ENCODE data around the gene KCNK1.
"Not testable (repeated sequence)": the region's sequence is repeated elsewhere in the genome, so short reads cannot be mapped to it uniquely, and the experiment has no call there.

KCNK1 gene

DNA sequence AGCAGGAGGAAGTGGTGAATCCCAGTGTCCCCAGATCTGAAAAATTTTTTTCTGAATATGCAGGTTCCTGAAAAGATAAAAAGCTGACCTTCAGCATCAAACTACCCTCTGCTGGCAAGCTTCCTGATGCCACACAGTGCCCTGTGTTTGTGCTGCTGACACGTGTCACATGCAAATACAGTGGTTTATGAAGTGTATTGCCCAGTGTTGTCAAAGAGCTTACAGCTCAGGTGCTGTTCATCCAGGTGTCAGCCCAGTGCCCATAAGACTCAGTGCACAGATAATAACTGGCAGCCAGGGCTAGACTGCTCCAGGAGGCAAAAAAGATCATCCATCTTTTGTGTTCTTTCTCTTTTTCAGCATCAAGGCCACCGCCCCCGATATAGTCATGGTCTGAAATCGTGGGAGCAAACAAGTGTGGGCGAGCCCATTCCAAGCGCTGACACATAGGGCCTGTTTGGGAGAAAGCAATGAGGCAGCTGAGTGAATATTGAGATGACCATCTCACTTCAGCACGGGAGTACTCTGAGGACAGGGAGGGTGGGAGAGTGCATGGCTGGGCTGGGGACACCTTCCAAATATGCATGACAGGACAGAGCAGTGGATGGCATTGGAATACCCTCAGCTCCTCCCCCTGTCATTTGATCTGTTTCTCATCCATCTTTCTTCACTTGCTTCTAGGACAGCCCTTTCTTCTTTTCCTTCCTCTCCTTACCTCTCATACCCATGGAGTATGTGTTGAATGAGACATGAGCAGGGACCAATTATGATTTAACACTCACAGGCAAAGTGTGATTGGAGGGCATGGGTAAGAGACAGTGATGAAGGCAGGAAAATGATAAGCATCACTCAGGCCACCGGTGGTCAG lies 6.4 kb upstream of the KCNK1 start:
- DNase-seq (ENCODE audit: low read depth): no peak

DNA sequence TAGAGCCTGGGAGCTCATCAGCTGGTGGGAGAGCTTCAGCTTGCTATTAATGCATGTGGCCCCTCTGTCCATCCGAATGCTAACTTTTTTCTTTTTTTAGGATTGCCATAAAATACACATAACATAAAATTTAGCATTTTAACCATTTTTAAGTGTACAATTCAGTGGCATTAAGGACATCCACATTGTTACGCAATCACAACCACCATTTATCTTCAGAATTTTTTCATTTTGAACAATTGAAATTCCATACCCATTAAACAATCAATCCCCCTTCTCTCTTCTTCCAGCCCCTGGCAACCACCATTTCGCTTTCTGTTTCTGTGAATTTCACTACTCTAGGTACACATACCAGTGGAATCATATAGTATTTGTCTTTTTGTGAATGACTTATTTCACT lies 4.9 kb upstream of the KCNK1 start:
- DNase-seq (ENCODE audit: low read depth): no peak

DNA sequence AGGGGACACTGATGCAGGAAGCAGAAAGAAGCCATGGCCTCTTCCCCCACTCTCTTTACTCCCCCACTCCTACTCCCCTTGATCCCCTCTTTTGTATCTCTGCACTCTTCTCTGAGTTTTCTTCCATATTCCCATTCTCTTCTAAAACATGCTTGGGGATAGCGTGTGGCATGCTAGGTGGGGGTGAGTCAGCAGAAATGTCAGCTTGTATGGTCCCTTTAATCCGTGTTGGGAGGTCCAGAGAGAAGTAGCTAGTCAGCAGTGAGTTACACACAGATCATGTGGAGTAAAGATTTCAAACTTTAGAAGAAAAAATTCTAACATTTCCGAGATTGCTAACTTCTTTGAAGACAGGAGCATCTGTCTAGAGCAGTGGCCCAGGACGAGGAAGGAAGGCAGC lies 4.0 kb upstream of the KCNK1 start:
- DNase-seq (ENCODE audit: low read depth): no peak

DNA sequence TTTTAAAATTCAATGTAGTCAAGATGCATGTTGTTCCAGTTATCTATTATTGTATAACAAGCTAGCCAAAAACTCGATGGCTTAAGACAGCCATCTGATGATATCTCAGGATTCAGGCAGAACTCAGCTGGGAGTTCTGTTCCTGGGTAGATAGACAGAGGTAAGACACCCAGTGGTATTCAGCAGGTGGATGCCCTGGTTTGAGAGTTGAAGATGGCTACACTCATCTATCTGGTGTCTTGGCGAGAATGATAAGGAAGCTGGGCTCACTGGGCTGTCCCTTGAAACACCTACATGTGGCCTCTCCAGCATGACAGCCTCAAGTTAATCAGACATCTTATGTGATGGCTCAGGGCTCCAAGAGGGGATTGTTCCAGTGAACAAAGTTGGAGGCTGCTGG lies 3.3 kb upstream of the KCNK1 start:
- no peak for DNase-seq (ENCODE audit: low read depth)

DNA sequence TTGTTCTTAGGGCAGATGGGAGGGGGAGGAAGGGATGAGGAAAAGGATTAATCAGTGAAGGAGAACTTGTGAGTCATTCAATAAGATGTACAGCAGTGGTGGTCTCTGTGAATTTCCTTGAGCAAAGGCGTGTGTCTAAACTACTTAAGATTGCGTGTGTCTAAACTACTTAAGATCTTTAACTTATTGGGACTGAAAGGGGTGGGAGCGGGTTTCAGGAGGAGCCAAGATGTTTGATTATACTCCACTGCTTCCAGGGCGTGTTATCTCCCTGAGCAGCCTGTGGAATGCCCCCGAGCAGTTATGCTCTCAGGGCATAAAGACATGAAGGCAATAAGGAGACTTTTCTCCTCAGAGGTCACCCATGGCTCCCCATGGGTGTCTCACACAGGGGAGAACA lies 2.5 kb upstream of the KCNK1 start:
- DNase-seq (ENCODE audit: low read depth): not testable (repeated sequence)

DNA sequence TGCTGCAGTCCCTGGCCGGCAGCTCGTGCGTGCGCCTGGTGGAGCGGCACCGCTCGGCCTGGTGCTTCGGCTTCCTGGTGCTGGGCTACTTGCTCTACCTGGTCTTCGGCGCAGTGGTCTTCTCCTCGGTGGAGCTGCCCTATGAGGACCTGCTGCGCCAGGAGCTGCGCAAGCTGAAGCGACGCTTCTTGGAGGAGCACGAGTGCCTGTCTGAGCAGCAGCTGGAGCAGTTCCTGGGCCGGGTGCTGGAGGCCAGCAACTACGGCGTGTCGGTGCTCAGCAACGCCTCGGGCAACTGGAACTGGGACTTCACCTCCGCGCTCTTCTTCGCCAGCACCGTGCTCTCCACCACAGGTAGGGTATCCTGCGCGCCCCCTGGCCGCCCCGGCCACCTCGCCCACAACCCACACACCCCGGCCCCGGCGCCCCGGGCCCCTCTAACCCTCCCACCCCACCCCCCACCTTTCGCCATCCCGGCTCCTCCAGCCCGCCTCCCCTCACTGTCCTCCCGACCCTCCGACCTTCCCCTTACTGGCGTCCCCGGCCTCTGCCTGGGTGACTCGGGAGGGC lies 352 bp downstream of the KCNK1 start:
- DNase-seq (ENCODE audit: low read depth): no peak

DNA sequence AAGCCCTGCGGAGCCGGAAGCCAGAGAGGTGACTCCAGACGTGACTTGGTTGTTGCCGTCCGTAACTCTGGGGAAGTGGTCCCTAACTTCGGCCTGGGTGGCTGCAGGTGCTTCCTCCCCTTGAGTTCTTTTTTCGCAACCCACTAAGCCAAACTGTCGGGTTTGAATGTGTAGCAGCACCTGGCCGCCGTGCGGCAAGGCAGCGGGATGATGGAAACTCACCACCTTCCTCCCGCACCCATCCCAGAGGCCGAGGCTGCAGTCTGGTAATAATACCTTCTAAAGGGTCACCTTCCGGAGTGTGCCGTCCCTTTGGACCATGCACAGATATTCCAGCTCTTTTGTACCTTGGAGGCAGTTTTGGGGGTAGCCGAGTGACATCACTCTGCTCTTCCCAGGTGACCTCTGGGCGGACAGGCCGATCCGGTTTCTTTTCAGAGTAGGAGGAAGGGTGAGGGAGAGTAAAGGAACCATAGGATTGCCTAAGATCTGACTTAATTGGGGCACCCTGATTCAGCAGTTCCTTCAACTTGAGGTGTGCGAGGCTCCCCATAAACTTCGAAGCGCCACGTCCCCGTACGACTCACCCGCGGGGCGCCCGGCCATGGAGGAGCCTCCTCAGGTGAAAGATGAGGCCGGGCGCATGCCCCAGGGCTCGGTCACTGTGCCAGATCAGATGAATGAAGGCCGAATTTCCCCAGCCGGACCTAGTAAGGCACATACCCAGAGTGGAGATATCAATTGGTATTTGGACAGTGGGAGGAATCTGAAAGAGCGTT lies 1.0 kb downstream of the KCNK1 start:
- DNase-seq (ENCODE audit: low read depth): no peak

DNA sequence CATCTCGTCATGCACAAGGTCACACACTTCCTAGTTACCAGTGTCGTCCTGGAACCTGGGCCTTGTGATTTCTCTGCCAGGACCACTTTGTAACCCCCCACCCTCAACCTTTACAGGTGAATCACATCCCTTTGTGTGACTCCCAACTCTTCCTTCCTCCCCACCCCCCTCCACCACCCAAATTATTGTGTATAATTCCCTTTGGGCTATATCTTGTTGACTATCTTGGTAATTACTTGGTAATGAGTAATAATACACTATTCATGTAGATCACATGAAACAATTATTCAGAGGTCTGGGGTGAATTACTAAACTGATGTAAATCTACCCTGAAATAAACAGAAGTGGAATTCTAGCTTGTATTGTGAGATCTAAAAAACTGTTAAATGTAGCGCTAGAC lies 1.7 kb downstream of the KCNK1 start:
- no peak for DNase-seq (ENCODE audit: low read depth)

DNA sequence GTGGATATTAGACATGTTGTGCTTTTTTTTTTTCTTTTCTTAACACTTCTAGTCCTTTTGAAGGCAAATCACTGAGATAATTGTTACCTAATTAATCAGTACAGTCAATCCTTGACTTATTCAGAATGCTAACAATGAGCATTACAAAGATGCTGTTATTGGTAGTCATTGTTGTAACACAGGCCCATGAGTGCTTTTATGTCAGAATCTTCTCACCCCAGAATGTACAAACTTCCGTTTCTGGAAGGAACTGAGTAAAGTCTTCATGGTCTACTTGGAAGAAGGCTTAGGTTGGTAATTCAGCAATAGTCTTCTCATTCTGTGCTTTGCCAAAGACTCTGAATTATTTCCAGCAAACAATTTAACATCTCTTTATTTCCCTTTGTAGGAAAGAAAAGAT lies 3.1 kb downstream of the KCNK1 start:
- DNase-seq (ENCODE audit: low read depth): no peak

DNA sequence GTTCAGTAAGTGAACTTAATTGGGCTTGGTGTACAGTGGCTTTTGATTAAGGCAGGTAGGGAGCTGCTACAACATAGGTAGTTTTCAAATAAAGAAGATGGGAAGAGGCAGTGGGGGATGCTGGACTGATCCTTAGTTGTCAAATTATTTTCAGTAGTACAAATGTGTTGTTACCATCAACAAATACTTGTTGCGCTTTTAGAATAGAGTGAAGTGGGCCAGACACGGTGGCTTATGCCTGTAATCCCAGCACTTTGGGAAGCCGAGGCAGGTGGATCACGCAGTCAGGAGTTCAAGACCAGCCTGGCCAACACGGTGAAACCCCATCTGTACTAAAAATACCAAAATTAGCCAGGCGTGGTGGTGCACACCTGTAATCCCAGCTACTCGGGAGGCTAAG lies 5.5 kb downstream of the KCNK1 start:
- DNase-seq (ENCODE audit: low read depth): not testable (repeated sequence)

DNA sequence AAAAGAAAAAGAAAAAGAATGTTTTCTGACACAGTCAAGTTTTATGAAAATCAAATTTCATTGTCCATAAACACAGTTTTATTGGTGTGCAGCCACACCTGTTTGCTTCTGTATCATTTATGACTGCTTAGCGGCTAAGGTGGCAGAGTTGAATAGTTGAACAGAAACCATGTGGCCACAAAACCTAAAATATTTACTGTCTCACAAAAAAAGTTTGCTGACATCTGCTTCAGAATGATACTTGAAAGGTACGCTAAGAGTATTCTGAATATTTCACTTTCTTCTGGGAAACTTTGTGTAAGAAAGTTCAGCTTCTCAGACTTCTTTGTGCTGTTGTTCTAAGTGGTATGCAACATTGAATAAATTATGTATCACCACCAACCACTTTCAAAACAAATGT lies 6.2 kb downstream of the KCNK1 start:
- no peak for DNase-seq (ENCODE audit: low read depth)

DNA sequence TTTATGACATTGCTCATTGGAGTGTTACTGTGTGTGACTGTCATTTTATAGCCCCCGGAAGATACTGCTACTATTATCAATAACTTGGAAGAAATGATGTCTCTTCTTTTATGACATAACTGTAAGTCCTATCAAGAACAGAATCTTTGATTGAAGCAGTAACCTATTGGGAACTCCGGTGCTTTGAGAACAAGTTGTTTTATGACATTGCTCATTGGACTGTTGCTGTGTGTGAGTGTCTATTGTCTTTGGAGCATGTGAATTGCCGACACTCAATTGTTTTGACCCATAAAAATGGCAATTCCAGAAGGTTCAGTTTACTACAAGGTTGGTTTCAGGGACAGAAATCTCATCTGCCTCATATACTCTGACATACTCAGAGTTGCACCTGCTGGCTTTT lies 8.0 kb downstream of the KCNK1 start:
- no peak for DNase-seq (ENCODE audit: low read depth)

DNA sequence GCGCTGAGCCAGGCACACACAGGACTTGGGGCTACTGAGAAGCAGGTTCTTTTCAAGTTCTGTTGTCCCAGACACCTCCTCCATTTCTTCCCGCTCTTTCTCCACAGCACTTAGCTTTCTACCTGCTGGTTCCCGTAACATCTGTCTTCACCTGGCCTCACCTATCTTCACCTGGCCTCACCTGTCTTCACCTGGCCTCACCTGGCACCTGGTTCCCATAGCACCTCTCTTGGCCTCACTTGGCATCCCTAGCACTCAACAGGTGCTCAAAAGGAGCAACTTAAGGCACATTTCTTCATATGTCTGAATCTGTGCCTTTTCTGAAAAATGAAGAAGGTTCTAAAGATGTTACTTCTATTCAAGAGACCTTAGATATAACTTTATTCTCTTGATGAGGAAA lies 10.4 kb downstream of the KCNK1 start:
- no peak for DNase-seq (ENCODE audit: low read depth)

DNA sequence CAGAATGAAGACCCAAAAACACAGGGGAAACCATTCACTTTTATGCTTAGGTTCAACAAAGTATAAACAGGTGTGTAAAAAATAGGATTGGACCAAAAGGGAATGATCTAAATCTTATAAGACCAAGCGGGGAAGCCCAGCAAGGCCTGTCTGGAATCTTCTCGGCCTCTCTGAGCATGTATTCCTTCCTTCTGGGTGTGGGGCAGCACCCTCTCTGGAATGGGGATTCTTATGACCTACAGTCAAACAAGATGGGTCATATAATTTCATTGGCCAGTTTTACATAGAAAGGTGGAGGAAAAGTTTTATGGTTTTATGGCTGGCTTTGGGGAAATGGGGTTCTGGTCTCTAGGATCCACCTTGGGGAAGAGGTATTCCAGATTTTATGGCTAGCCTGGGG lies 11.2 kb downstream of the KCNK1 start:
- no peak for DNase-seq (ENCODE audit: low read depth)

DNA sequence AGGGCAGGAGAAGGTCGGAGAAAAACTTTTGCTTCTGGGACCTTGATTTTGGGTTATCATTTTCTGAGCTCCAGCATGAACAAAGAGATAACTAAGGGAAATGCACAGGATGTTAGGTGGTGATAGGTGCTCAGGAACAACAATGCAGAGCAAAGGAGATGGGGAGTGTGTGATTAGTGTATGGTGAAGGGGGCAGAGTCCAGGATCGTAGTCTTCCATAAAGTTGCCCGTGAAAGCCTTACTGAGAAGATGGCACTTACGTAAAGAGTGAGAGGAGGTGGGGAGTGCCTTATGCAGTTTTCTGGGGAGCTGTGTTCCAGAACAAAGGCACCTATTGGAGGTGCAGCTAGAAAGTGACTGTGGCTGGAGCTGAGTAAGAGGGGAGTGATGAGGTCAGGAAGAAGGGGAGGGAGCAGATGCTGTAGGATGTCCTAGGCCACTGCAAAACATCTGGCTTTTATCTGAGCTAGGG lies 11.6 kb downstream of the KCNK1 start:
- no peak for DNase-seq (ENCODE audit: low read depth)

DNA sequence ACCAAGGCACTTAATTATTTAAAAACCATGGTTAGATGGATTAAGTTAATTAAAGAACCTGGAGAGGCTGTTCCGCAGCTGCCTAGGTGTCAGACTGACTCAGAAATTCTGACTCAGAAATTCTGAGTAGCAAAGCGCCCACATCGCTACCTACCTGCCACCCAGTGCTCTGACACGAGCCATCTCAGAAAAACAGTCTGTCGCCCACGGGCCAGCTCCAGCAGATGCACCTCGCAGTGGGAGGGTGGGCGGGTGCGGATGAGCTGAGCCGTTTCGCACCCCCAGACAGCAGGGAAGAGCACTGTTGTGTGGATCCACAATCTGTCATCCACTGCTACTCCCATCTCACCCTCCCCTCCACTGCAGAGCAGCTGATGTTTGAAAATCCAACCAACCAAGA lies 13.5 kb downstream of the KCNK1 start:
- DNase-seq (ENCODE audit: low read depth): no peak

DNA sequence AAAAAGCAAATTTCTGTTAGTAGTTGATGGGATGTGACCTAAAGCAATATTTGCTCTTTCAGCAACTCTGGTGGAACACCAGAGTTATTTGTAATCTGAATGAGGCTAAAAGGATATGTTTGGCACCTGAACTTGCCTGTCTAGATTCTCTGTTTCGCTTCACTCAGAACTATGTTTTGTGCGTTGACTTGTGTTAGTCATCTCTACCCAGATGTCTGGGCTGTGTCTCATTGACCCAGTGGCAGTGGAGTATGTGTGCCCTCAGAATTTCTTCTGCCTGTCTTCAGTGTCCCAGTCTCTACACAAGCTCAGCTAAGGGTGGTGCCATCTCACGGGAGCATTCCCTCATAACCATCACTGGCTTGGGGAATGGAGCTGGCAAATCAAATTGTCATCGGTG lies 13.9 kb downstream of the KCNK1 start:
- DNase-seq (ENCODE audit: low read depth): no peak

DNA sequence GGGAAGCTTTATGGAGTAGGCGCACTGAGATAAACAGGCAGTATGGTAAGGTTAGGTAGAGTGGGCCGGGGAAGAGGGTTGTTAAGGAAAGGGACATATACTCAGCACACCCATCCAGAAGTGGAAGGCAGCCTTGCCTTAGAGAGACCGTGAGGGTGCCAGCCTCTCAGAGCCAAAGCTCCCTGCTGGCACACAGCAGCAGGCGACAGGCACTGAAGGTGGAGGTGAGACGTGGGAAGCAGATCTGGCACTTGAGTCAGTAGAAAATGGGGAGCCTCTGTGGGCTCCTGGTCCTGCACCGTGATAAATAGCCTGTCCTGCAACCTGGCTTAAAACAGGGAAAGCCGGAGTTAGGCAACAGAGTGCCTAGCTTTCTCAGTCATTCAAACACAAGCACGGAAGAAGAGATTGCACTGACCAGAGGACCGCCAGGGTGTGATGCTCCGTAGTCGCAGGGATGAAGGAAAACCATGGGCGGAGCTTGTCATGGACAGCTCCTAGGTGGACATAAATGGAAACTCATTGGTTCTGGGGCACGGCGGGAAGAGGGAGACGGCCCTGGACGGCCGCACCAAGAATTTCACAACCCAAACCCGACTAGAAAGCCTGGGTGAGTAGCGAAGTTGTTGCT lies 15.5 kb downstream of the KCNK1 start:
- no peak for DNase-seq (ENCODE audit: low read depth)

DNA sequence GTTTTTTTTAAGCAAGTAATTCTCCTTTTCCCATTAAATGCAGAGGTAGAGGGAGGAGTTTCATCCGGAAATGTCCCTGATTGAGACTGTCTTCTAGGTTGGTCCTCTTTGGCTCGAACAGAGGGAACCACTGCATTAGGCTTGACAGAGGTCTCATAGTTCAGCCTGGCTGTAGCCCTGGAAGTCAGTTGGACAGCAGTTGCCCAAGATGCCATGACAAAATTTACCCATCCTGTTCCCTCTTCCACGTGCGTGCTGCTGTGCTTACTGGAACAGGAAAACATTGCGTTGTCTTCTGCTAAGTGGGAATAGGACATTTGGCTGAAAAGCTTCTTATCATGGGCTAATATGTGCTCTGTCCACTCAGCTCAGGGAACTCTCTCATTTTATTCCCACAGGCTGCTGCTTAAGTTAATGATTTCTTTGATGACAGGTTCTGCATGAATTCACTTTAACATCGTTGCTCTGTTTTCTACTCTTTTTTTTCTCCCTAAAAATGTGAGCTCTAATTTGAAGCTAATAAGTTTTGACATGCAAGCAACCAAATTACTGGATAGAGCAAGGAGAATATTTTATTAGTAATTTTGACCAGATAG lies 18.0 kb downstream of the KCNK1 start:
- DNase-seq (ENCODE audit: low read depth): no peak

DNA sequence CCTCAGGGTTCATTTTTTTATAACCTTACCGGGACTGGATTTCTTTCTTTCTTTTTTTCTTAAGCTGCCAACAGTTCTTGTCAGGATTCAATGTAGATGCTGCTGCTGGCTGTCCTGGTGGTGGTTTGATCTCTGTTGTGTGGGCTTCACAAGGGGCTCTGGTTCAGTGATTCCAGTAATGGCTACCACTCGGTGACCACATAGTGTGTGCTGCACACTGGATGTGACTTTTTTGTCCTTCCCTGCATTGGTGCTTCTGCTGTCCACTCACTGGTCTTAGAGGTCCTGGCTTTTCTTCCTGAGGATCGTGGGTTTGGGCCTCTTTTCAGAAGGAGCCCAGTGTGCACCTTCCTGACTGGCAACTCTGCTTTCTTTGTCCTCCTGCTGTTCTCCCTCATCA lies 18.5 kb downstream of the KCNK1 start:
- DNase-seq (ENCODE audit: low read depth): no peak

DNA sequence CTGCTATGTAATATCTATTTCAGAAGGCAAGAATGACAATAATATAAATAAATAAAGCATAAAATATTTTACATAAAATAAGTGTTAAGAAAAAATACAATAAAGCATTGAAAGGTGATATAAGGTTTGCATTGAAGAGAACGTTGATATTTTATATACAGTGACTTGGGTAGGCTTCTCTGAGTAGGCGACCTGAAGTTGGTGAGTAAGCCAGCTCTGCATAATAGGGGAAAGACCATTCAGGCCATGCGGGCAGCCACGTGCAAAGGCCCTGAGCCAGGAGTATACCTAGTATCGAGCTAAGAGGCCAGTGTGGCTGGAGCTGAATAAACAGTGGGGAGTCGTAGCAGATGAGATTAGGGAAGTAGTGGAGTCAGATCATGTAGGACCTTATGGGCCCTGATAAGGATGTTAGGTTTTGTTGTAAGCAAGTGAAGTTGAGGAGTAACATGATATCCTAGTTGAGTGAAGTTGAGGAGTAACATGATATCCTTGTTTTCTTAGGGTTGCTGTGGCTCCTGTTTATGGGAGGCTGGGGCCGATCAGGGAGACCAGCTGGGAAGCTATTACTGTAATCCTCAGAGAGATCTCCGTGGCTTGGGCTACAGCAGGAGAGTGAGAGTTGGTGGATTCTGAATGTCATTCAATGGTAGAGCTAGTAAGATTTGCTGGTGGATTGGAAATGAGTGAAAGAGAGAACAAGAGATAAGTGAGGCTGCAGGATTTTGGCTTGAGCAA lies 22.0 kb downstream of the KCNK1 start:
- DNase-seq (ENCODE audit: low read depth): no peak

DNA sequence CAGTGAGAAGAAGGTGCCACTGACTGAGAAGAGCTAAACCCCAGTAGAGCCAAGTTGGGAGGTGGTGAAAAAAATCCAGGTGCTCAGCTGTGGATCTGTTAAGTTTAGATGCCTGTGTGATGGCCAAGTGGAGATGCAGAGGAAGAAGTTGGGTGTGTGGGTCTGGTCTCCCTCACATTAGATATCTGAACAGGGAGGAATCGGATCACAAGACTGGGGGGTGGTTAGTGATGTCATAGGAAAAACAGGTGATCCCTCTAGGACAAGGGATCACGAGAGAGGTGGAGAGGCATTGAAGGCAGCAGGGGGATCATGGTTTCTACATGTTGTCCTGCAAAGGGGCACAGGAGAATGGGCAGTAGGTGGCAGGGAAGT lies 22.6 kb downstream of the KCNK1 start:
- no peak for DNase-seq (ENCODE audit: low read depth)

All from stimulated activated CD8-positive, alpha-beta memory T cell treated with anti-CD3 and anti-CD28 coated beads, Interleukin-12 subunit alpha, Interleukin-12 subunit beta, amount 100 ng/mL, for 1 hour (primary cell).